ENCODE data around the gene ACBD3. TPM values are rescaled to one million over a fixed set of nuclear protein-coding genes. Genes with fewer than 3 reads are reported as not detected.

ACBD3 gene
- total RNA-seq, 1 donor from 2014 or later: 48.0 TPM

- H3K36me3 Mint-ChIP-seq (ENCODE audit: unreplicated experiment): no peaks in the 10 kb centered on the region
Measured at GRCh38 chr1:226131639-226132038, 54.9 kb downstream of the ACBD3 start.

DNA sequence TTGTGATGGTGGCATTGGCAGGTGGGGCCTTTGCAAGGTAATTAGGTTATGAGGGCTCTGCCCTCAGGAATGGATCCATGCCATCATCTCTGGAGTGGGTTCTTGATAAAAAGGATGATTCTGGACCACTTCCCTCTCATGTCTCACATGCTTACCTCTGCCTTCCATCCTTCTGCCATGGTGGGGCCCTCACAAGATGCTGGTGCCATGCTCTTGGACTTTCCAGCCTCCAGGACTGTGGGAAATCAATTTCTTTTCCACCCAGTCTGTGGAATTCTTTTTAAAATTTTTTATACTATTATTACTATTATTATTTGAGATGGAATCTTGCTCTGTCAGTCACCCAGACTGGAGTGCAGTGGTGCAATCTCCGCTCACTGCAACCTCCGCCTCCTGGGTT is 57.3 kb downstream of the ACBD3 start:
- DNase-seq (ENCODE audit: extremely low spot score, unreplicated experiment): no peak
- Mint-ChIP-seq H3K27ac (ENCODE audit: unreplicated experiment) (no peak overlapping the region), H3K27me3 (ENCODE audit: unreplicated experiment) (no peaks in the 10 kb centered on the region), H3K4me3 (ENCODE audit: unreplicated experiment) (no peak overlapping the region), H3K4me1 (ENCODE audit: unreplicated experiment) (peaks cover 29% of the 10 kb centered on the region), H3K36me3 (ENCODE audit: unreplicated experiment) (no peaks in the 10 kb centered on the region), H3K9me3 (ENCODE audit: unreplicated experiment) (peaks cover 3% of the 10 kb centered on the region)
- no peak for TF ChIP-seq CTCF (IDR thresholded peaks at IDR 0.05)

More at GRCh38 chr1:226131639-226132038, 54.9 kb downstream of the ACBD3 start:
- DNase-seq (ENCODE audit: extremely low spot score, unreplicated experiment): no peak
- TF ChIP-seq CTCF (IDR thresholded peaks at IDR 0.05): no peak
- no peak overlapping the region for H3K27ac Mint-ChIP-seq (ENCODE audit: unreplicated experiment)
- peaks cover 25% of the 10 kb centered on the region for H3K4me1 Mint-ChIP-seq (ENCODE audit: unreplicated experiment)
- no peak overlapping the region for H3K4me3 Mint-ChIP-seq (ENCODE audit: unreplicated experiment)
- no peaks in the 10 kb centered on the region for H3K27me3 Mint-ChIP-seq (ENCODE audit: unreplicated experiment)
- peaks cover 3% of the 10 kb centered on the region for H3K9me3 Mint-ChIP-seq (ENCODE audit: unreplicated experiment)

DNA sequence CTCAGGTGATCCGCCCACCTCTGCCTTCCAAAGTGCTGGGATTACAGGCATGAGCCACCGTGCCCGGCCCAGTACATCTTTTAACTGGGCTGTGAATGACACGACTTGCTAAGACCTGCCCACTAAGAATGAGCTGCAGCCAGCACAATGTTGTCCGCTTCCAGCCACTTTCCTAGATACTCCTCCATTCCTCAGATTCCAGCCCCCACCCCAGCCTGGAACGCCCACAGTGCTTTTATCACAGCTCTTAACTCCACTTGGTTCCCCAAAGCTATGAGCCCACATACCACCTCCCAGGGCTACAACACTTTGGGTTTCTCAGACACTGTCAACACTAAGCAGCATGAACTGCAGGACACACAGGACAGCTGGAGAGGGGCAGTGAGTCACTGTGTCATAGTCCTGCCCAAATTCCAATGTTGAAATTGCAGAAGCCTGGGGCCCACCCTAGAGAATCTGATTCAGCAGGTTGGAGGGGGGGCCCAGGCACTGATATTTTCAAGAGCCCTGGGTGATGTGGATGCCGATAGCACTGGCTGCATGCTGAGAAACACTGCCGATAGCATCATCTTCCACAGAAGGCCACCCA is 58.0 kb downstream of the ACBD3 start:
- no peaks in the 10 kb centered on the region for H3K36me3 Mint-ChIP-seq (ENCODE audit: unreplicated experiment)
- no peak for DNase-seq (ENCODE audit: extremely low spot score, unreplicated experiment)
- H3K27ac Mint-ChIP-seq (ENCODE audit: unreplicated experiment): no peak overlapping the region
- no peaks in the 10 kb centered on the region for H3K27me3 Mint-ChIP-seq (ENCODE audit: unreplicated experiment)
- TF ChIP-seq CTCF (IDR thresholded peaks at IDR 0.05): no peak
- peaks cover 29% of the 10 kb centered on the region for H3K4me1 Mint-ChIP-seq (ENCODE audit: unreplicated experiment)
- H3K9me3 Mint-ChIP-seq (ENCODE audit: unreplicated experiment): peaks cover 3% of the 10 kb centered on the region
- no peak overlapping the region for H3K4me3 Mint-ChIP-seq (ENCODE audit: unreplicated experiment)

DNA sequence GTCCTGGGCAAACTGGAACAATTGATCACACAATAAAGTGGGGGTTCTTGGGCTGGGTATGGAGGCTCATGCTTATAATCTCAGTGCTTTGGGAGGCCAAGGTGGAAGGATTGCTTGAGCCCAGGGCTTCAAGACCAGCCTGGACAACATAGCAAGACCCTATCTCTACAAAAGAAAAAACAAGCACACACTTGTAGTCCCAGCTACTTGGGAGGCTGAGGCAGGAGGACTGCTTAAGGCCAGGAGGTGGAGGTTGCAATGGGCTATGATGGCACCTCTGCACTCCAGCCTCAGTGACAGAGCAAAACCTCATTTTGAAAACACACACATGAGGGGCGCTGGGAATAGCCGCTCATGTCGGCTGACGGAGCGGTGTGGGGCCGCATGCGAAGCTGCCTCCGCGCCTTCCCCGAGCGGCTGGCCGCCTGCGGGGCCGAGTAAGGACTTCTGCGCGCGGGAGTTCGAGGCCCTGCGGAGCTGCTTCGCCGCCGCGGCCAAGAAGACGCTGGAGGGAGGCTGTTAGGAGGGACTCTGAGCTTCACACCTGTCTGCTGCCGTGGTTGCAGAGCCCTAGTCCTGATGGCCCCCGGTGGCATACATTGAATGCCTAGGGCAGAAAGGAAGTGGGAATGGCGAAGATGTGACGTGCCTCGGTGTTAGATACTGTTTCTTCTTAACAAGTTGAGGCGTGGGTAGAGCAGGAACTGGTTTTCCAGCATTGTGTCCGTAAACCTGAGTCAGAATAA is 59.5 kb downstream of the ACBD3 start:
- DNase-seq (ENCODE audit: extremely low spot score, unreplicated experiment): no peak
- H3K27me3 Mint-ChIP-seq (ENCODE audit: unreplicated experiment): no peaks in the 10 kb centered on the region
- no peak overlapping the region for H3K27ac Mint-ChIP-seq (ENCODE audit: unreplicated experiment)
- TF ChIP-seq CTCF (IDR thresholded peaks at IDR 0.05): no peak
- no peak overlapping the region for H3K4me3 Mint-ChIP-seq (ENCODE audit: unreplicated experiment)
- peaks cover 3% of the 10 kb centered on the region for H3K9me3 Mint-ChIP-seq (ENCODE audit: unreplicated experiment)
- H3K4me1 Mint-ChIP-seq (ENCODE audit: unreplicated experiment): peaks cover 22% of the 10 kb centered on the region
- no peaks in the 10 kb centered on the region for H3K36me3 Mint-ChIP-seq (ENCODE audit: unreplicated experiment)

- no peak overlapping the region for H3K27ac Mint-ChIP-seq (ENCODE audit: unreplicated experiment)
- H3K36me3 Mint-ChIP-seq (ENCODE audit: unreplicated experiment): no peaks in the 10 kb centered on the region
- no peaks in the 10 kb centered on the region for H3K27me3 Mint-ChIP-seq (ENCODE audit: unreplicated experiment)
- peaks cover 25% of the 10 kb centered on the region for H3K4me1 Mint-ChIP-seq (ENCODE audit: unreplicated experiment)
- TF ChIP-seq CTCF (IDR thresholded peaks at IDR 0.05): no peak
- no peak overlapping the region for H3K4me3 Mint-ChIP-seq (ENCODE audit: unreplicated experiment)
- peaks cover 2% of the 10 kb centered on the region for H3K9me3 Mint-ChIP-seq (ENCODE audit: unreplicated experiment)
- no peak for DNase-seq (ENCODE audit: extremely low spot score, unreplicated experiment)
Measured at GRCh38 chr1:226125831-226126230, 60.7 kb downstream of the ACBD3 start.

Measured in osteocyte (in vitro differentiated cells).